Gastrocnemius medialis (tissue), 4 donors: ENCODE data around the gene TIMP1.

Experiments used
- CTCF ChIP-seq, 5 experiments: fragments of 450-650 bp in 3 of 5; fragments of 200-600 bp in 2 of 5; sonication (generic) in 2 of 5; IDR thresholded peaks in 4 of 5; conservative IDR thresholded peaks in 1 of 5; 1 replicate in 4 of 5; 2 replicates in 1 of 5; pipeline ENCODE4 v1.5.1; 2016 to 2019; ENCODE audit warnings: antibody characterized with exemption in 5 of 5, mild to moderate bottlenecking in 3 of 5, moderate library complexity in 3 of 5
- POLR2A ChIP-seq, 2 donors: fragments of 450-650 bp; IDR thresholded peaks; one replicate each; pipeline ENCODE4 v1.6.1; 2017; ENCODE audit warnings: antibody characterized with exemption in 2 of 2, mild to moderate bottlenecking in 2 of 2, moderate library complexity in 2 of 2

- TF ChIP-seq POLR2A (IDR thresholded peaks at IDR 0.05): no peak
- no peak for TF ChIP-seq CTCF (IDR thresholded peaks at IDR 0.05 in 4 of 5, conservative IDR thresholded peaks at IDR 0.05 in 1 of 5)
Measured at GRCh38 chrX:47593522-47593921, 11.3 kb downstream of the TIMP1 start.
